ENCODE measurements around the gene RAB17. TPM values are rescaled to one million over a fixed set of nuclear protein-coding genes. Genes with fewer than 3 reads are reported as not detected.

RAB17 gene
- total RNA-seq, 1 experiment from 2014 or later: 86.3 TPM

DNA sequence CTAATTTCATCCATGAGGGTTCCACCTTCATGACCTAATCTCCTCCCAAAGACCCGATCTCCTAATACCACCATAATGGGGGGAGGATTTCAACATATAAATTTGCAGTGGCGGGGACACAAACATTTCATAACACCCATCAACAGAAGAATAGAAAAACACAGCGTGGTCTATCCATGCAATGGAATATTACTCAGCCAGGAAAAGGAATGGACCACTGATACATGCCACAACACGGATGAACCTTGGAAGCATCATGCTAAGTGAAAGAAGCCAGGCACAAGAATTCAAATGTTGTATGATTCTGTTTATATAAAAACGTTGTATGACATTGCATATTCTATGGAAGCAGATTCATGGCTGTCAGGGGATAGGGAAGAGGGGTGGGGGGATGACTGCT, 21.5 kb downstream of the RAB17 start:
- no peak for TF ChIP-seq EZH2 (IDR thresholded peaks at IDR 0.05; ENCODE audit: low read depth)
- no peak for TF ChIP-seq CTCF (conservative IDR thresholded peaks at IDR 0.05)
- H3K79me2 ChIP-seq (ENCODE audit: low read depth): no peaks in the 10 kb centered on the region
- ChIA-PET POLR2A (ENCODE audit: unreplicated experiment) (no interaction called here), CTCF (no interaction called here)
- H3K27me3 ChIP-seq (ENCODE audit: insufficient read depth, low read depth): peaks cover 9% of the 10 kb centered on the region
- no peaks in the 10 kb centered on the region for H4K20me1 ChIP-seq (ENCODE audit: insufficient read depth)
- H3K27ac ChIP-seq: no peak overlapping the region
- intact Hi-C loops (cut with micrococcal nuclease; ENCODE audit: unreplicated experiment): no loop called here
- peaks cover 5% of the 10 kb centered on the region; the same call in 1 of the 2 replicates for H3K4me1 ChIP-seq (replicated peaks; ENCODE audit: insufficient read depth)
- no peaks in the 10 kb centered on the region for H3K9me3 ChIP-seq (ENCODE audit: insufficient read depth, low read depth)
- no peak overlapping the region for H3K4me3 ChIP-seq
- H3K36me3 ChIP-seq (ENCODE audit: low read depth): no peaks in the 10 kb centered on the region
- no peak for DNase-seq
- H3F3A ChIP-seq (ENCODE audit: insufficient read depth, low read depth): peaks cover 6% of the 10 kb centered on the region; the same call in 1 of the 2 replicates
- H3K4me2 ChIP-seq: no peak overlapping the region
- H2AFZ ChIP-seq: no peak overlapping the region
- no peaks in the 10 kb centered on the region for H3K9me2 ChIP-seq (ENCODE audit: insufficient read depth)
- no TSS peak for BruUV-seq (replicated peaks)

- Histone ChIP-seq H3K79me2 (ENCODE audit: low read depth) (no peaks in the 10 kb centered on the region), H4K20me1 (ENCODE audit: insufficient read depth) (no peaks in the 10 kb centered on the region), H2AFZ (no peak overlapping the region), H3K9me2 (ENCODE audit: insufficient read depth) (no peaks in the 10 kb centered on the region), H3K27ac (no peak overlapping the region), H3K36me3 (ENCODE audit: low read depth) (no peaks in the 10 kb centered on the region), H3K4me3 (no peak overlapping the region), H3K4me1 (replicated peaks; ENCODE audit: insufficient read depth) (peaks cover 5% of the 10 kb centered on the region; the same call in 1 of the 2 replicates), H3F3A (ENCODE audit: insufficient read depth, low read depth) (peaks cover 6% of the 10 kb centered on the region; the same call in 1 of the 2 replicates), H3K4me2 (no peak overlapping the region), H3K9me3 (ENCODE audit: insufficient read depth, low read depth) (no peaks in the 10 kb centered on the region), H3K27me3 (ENCODE audit: insufficient read depth, low read depth) (peaks cover 16% of the 10 kb centered on the region)
- BruUV-seq (replicated peaks): no TSS peak
- intact Hi-C loops (cut with micrococcal nuclease; ENCODE audit: unreplicated experiment): no loop called here
- no peak for DNase-seq
- CTCF ChIA-PET: no interaction called here
- POLR2A ChIA-PET (ENCODE audit: unreplicated experiment): no interaction called here
- TF ChIP-seq EZH2 (IDR thresholded peaks at IDR 0.05; ENCODE audit: low read depth) (no peak), CTCF (conservative IDR thresholded peaks at IDR 0.05) (no peak)
These were observed 22.3 kb downstream of the RAB17 start for GRCh38 chr2:237568121-237568660.

- no peak overlapping the region for H3K4me2 ChIP-seq
- no peaks in the 10 kb centered on the region for H3K9me3 ChIP-seq (ENCODE audit: insufficient read depth, low read depth)
- no peak overlapping the region for H3K4me3 ChIP-seq
- H4K20me1 ChIP-seq (ENCODE audit: insufficient read depth): no peaks in the 10 kb centered on the region
- TF ChIP-seq CTCF (conservative IDR thresholded peaks at IDR 0.05): no peak
- no peak for TF ChIP-seq EZH2 (IDR thresholded peaks at IDR 0.05; ENCODE audit: low read depth)
- CTCF ChIA-PET: interaction anchor here (0.6 kb wide), 2 partner anchors 80 to 207 kb away, joined by 6 to 7 read pairs; no protein-coding TSS in a partner anchor
- no peaks in the 10 kb centered on the region for H3K36me3 ChIP-seq (ENCODE audit: low read depth)
- peaks cover 4% of the 10 kb centered on the region; the same call in 1 of the 2 replicates for H3K4me1 ChIP-seq (replicated peaks; ENCODE audit: insufficient read depth)
- no peak overlapping the region for H3K27ac ChIP-seq
- no TSS peak for BruUV-seq (replicated peaks)
- POLR2A ChIA-PET (ENCODE audit: unreplicated experiment): no interaction called here
- no peak for DNase-seq
- H3K9me2 ChIP-seq (ENCODE audit: insufficient read depth): no peaks in the 10 kb centered on the region
- intact Hi-C loops (cut with micrococcal nuclease; ENCODE audit: unreplicated experiment): no loop called here
- H2AFZ ChIP-seq: no peak overlapping the region
- no peaks in the 10 kb centered on the region for H3K79me2 ChIP-seq (ENCODE audit: low read depth)
- peaks cover 16% of the 10 kb centered on the region for H3K27me3 ChIP-seq (ENCODE audit: insufficient read depth, low read depth)
- H3F3A ChIP-seq (ENCODE audit: insufficient read depth, low read depth): peaks cover 4% of the 10 kb centered on the region; the same call in 1 of the 2 replicates
These were observed 23.1 kb downstream of the RAB17 start for GRCh38 chr2:237567276-237568029.

Measured in PC-9 (cell line).